EH (cell line): ENCODE results near the gene TXLNG.

Experiments
- DNase-seq: peaks from one replicate; pipeline ENCODE4 v3.0.0-alpha.2; 2015; ENCODE audit warnings: low read depth

Gene TXLNG

DNA sequence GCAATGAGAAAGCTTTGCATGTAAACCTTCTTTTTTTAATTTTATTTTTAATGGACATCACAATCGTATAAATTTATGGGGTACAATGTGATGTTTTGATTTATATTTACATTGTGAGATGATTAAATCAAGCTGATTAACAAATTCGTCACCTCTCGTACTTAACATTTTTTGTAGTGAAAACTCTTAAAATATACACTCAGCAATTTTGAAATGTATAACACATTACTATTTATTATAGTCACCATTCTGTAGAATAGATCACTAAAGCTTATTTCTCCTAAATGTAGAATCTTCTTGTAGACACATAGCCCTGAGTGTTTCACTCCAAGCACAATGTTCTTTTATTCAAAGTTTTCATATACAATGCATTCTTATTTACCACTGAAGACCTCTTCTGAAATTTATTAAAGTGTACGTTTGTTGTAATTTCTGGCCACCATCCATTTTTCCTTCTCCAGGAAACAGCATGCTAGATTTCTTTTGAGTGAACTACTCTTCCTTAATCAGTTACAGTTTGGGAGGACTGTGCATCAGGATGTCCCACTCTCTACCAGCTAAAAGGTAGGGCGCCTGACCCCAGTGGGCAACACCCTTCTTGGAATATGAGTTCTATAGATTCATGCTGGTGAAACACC, 88.3 kb downstream of the TXLNG start:
- DNase-seq, result no peak

DNA sequence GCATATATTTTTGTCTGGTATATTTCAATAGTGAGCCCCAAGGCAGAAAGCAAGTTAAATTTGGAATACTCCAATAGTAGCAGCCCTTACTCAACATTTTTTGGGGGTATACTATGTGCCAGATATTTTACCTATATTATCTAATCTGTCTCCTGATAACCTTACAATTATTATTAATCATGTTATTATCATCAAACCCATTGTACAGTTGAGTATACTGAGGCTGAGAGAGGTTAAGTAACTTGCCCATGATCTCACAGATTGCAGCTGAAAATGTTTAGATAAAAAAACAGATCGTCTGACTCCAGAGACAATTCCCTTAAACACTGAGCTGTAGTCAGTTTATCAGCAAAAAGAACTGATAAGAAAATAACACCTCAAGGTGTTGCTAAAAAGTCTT, 90.4 kb downstream of the TXLNG start:
- DNase-seq, result no peak

DNA sequence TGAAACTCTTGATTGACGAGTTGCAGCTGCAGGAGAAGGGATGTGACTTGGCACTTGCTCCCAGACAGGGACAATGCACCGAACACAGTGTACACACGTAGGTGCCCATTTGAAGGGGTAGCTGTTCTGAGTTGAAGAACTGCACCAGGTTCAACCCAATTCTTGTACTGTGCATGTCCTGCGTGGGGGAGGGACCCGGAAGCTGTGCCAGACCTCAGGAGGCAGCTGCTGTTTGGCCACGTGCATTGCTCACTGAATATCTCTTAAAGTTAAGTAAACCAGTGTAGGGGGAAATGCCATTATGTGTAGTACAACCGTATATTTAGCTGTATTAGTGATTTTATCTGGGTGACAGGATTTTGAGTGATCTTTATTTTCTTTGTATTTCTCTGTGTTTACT, 95.9 kb downstream of the TXLNG start:
- peak; percentile 33 for DNase-seq

DNA sequence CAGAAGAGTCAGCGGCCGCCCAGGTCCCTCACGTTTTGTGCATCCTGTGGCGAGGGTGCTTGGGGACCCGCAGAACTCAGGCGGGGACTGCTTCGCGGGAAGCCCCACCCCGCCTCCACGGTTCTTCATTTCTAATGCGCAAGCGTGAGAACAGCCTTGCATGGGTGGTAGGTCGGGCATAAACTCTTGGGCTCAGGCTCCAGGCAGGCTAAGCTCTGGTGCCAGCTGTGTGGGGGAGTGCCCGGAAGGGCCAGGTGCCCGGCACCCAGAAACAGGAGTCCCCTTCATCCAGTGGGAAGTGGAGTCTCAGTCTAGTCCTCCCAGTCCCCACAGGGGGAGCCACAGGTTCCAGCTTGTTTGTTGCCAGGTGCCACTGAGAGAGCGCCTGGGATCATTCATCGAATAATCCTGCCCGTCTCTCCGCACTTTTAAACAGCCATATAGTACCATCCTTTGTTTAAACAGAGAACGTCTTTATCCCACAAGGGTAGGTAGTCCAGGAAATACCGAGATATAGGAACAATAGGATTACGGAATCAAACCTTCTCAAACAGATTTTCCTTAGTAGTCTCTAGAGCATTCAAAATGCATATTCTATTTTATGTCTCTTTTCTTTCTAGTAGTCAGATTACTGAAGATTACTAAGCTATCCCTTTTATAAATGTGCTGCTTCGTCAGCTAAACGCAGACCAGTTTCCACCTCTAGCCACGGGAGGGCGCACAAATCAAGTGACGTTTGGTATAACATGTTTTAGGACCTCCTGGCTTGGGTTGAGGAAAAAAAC, 96.6 kb downstream of the TXLNG start:
- DNase-seq, result peak; percentile 59

DNA sequence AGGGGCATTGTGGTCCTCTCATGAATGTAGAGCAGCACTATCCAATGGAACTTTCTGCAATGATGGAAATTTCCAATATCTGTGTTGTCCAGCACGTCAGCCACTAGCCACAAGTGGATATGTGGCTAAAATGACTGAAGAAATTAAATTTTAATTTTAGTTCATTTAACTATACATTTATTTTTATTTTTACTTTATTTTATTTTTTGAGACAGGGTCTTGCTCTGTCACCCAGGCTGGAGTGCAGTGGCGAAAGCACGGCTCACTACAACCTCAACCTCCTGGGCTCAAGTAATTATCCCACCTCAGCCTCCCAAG, 97.2 kb downstream of the TXLNG start:
- no peak for DNase-seq

DNA sequence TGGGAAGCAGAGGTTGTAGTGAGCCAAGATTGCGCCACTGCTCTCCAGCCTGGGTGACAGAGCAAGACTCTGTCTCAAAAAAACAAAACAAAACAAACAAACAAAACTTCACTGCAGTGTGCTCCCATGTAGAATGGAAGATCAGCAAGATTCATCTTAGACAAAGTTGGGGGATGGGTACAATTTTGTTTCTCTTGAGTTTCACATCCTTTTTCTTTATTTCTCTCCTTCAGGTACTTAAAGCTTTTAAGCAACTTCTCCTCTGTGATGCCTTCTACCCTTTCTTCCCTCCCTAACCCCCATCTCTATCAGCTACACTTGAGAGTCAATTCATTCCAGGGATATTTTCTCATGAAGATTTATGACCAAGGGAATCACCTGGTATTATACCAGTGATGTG, 99.4 kb downstream of the TXLNG start:
- no peak for DNase-seq

DNA sequence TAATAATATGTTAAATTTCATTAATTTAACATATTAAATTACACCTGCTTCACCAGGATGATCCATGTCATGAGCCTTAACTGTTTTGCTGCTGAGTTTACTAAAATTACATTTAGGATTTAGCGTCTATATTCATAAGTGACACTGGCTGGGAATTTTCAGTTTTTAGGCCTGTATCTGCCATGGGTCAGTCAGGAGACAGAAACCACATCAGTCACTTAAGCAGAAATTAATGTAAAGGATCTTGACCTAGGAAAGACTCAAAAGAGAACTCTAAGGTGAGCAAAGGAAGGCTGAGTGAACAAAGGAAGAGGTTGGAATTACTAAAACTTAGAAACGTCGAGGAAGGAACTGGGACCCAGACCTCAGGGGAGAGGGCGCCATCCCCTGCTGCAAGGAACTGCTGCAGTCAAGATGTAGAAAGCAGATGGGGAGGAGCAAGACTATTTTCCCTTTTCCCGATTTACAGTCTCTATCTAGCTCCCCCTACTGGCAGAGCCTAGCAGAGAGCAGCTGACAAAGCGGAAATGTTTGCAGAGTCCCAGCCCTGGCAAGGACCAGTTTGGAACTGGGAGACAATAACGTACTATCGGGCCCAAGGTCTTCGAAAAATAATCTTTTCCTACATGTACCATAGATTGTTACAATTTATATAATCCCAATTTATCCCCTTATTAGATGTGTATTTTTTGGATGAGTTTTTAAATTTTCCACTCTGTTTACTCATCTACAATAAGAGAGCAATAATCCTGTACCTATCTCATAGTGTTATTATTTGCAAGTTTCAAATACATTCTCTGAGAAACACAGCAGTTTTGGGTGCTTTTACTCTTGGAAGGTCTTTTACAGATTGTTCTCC, 106.5 kb downstream of the TXLNG start:
- DNase-seq, result peak; percentile 75
